Esophagus (tissue), 2 donors: ENCODE measurements around the gene CFAP65. TPM values are rescaled to one million over a fixed set of nuclear protein-coding genes. Genes with fewer than 3 reads are reported as not detected.

ENCODE experiments used
- H3K27ac ChIP-seq, 2 donors: one replicate each; pipeline ENCODE4 v1.5.1; 2013; ENCODE audit warnings: low read depth in 2 of 2, mild to moderate bottlenecking in 2 of 2, inconsistent platforms in 1 of 2, low read length in 1 of 2, moderate library complexity in 1 of 2
- H3K27me3 ChIP-seq, 2 donors: one replicate each; pipeline ENCODE4 v1.6.1; 2013; ENCODE audit warnings: low read length in 2 of 2, control low read depth in 1 of 2, mild to moderate bottlenecking in 1 of 2; ENCODE audit not compliant: insufficient read depth in 2 of 2, control insufficient read depth in 1 of 2
- H3K36me3 ChIP-seq, 2 donors: one replicate each; pipeline ENCODE4 v1.6.1; 2013; ENCODE audit warnings: low read length in 1 of 2; ENCODE audit not compliant: control insufficient read depth in 2 of 2, insufficient read depth in 2 of 2
- H3K4me1 ChIP-seq, 2 donors: one replicate each; pipeline ENCODE4 v1.6.1; 2013; ENCODE audit warnings: low read length in 1 of 2; ENCODE audit not compliant: control insufficient read depth in 2 of 2, insufficient read depth in 2 of 2
- H3K4me3 ChIP-seq, 2 donors: one replicate each; pipeline ENCODE4 v1.5.1; 2013; ENCODE audit warnings: low read length in 2 of 2, mild to moderate bottlenecking in 2 of 2, low read depth in 1 of 2, moderate library complexity in 1 of 2
- H3K9me3 ChIP-seq, 2 donors: one replicate each; pipeline ENCODE4 v1.6.1; 2013; ENCODE audit warnings: mild to moderate bottlenecking in 2 of 2, low read depth in 1 of 2, low read length in 1 of 2, moderate library complexity in 1 of 2; ENCODE audit not compliant: control insufficient read depth in 2 of 2, insufficient read depth in 1 of 2
- WGBS, 2 donors: extraction: QIAGEN DNeasy Blood & Tissue Kit; methylation state at CpG; one replicate each; pipeline ENCODE4 v1.1.7; 2013; 5-methylcytosine and 5-hydroxymethylcytosine counted together
- polyA plus RNA-seq, 2 donors: library from polyadenylated mRNA; stranded (reverse); fragments of 200-250 nt; gene quantifications; one replicate each; pipeline ENCODE4 v1.2.3, GENCODE V29; 2013
- donor health status: healthy with polysubstance abuse.
- donor health status: Bipolar disorder and iron deficiency.

Gene CFAP65
- polyA plus RNA-seq, 2 donors: 0.01 TPM; not detected in 1

DNA sequence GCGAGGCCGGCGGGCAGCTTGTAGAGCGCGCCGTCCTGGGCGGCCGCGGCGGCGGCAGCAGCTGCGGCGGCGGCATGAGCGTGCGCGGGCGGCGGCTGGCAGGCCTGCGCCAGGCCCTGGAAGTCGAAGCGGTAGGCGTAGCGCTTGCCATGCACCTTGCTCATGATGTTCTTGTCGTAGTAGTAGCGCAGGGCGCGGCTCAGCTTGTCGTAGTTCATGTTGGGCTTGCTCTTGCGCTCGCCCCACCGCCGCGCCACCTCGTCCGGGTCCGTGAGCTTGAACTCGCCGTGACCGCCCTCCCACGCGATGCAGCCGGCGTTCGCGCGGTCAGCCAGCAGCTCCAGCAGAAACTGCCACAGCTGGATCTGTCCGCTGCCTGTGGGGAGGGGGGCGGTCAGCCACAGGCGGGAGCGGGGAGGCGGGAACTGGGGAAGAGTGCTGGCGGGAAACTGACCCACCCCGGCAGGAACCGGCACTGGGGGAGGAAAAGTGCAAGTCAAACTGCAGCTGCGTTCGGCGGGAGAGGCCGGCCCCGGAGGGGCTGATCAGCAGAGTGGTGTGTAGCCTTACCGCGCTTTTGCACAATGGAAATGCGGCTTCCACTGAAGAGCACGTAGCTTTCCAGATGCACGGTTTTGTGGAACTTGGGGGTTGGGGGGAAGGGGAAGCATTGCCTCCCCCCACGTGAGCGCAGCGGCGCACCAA, 59.3 kb downstream of the CFAP65 start:
- 1 to 2% methylated on average over 67 to 69 of the region's 69 CpGs for WGBS, 2 donors
- peaks cover 13 to 14% of the 10 kb centered on the region in 2 donors for H3K4me1 ChIP-seq
- H3K27ac ChIP-seq: no peak overlapping the region
- H3K36me3 ChIP-seq: no peaks in the 10 kb centered on the region
- H3K9me3 ChIP-seq: peaks cover 0 to 2% of the 10 kb centered on the region in 2 donors
- H3K4me3 ChIP-seq: peak overlapping the region; percentile 31 to 32
- peaks cover 9 to 44% of the 10 kb centered on the region in 2 donors for H3K27me3 ChIP-seq

DNA sequence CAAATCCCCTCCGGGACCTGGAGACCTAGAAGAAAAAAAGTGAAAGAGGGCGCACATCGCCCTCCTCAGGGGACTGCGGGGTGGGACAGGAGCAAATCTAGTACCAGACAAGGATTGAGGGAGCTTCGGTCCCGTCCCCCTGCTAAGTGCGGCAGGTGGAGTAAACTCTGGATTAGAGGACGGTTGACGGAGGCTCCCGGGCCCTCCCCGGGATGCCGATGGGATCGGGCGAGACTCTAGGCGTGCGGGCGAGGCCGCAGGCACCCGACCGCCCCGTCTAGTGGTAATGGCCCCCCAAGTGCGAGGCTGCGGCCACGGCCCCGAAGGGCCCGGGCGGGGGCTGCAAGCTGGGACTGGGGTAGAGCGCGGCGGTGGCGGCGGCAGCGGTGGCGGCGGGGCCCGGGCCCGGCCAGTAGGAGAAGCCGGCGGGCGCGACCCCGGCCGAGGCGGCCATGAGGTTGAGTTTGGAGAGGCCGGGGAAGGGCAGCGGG, 59.9 kb downstream of the CFAP65 start:
- H3K4me1 ChIP-seq: peaks cover 13 to 14% of the 10 kb centered on the region in 2 donors
- H3K9me3 ChIP-seq: peaks cover 0 to 2% of the 10 kb centered on the region in 2 donors
- peaks cover 6 to 41% of the 10 kb centered on the region in 2 donors for H3K27me3 ChIP-seq
- 2 to 3% methylated on average over 32 to 46 of the region's 46 CpGs for WGBS, 2 donors
- H3K27ac ChIP-seq: no peak overlapping the region
- peak overlapping the region in 1 of 2 donors; percentile 31 for H3K4me3 ChIP-seq
- no peaks in the 10 kb centered on the region for H3K36me3 ChIP-seq

- 6 to 7% methylated on average over 18 to 26 of the region's 26 CpGs for WGBS, 2 donors
- H3K27me3 ChIP-seq: peaks cover 3 to 36% of the 10 kb centered on the region in 2 donors
- H3K4me1 ChIP-seq: peaks cover 13 to 14% of the 10 kb centered on the region in 2 donors
- no peak overlapping the region for H3K27ac ChIP-seq
- no peak overlapping the region for H3K4me3 ChIP-seq
- peaks cover 0 to 2% of the 10 kb centered on the region in 2 donors for H3K9me3 ChIP-seq
- H3K36me3 ChIP-seq: no peaks in the 10 kb centered on the region
These were observed 60.5 kb downstream of the CFAP65 start for GRCh38 chr2:218980735-218981389.

- 3 to 4% methylated on average over 39 of the region's 39 CpGs for WGBS, 2 donors
These were observed 61.2 kb downstream of the CFAP65 start for GRCh38 chr2:218979846-218980734.

DNA sequence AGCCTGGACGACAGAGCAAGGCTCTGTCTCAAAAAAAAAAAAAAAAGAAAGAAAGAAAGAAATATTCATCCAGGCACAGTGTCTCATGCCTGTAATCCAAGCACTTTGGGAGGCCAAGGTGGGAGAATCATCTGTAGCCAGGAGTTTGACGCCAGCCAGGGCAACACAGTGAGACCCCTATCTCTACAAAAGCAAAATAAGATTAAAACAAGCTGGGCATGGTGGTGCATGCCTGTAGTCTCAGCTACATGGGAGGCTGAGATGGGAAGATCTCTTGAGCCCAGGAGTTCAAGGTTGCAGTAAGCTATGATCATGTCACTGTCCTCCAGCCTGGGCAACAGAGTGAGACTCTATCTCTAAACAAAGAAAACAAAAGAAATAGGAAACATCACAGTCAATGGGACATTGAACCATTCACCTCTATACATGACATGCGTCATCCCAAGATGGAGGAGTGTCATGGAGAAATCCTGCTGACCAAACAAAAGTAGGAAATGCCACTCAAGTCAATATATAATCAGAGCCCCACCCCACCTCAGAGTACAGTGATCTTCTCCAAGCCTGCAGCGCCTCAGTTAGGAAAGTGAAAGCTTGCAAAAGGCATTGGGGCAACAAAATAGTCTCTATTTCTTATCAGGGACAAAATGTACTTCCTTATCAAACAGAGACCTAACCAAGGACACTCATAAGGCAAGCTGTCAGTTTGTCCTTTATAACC, 66.1 kb downstream of the CFAP65 start:
- Histone ChIP-seq H3K36me3 (no peaks in the 10 kb centered on the region), H3K4me3 (no peak overlapping the region), H3K4me1 (no peaks in the 10 kb centered on the region), H3K9me3 (no peaks in the 10 kb centered on the region), H3K27ac (no peak overlapping the region), H3K27me3 (no peaks in the 10 kb centered on the region)
- 59 to 70% methylated on average over 4 of the region's 4 CpGs for WGBS, 2 donors

More at GRCh38 chr2:218979846-218980734, 61.2 kb downstream of the CFAP65 start:
- H3K27ac ChIP-seq: no peak overlapping the region
- no peak overlapping the region for H3K4me3 ChIP-seq
- H3K4me1 ChIP-seq: peaks cover 13 to 14% of the 10 kb centered on the region in 2 donors
- H3K36me3 ChIP-seq: no peaks in the 10 kb centered on the region
- H3K9me3 ChIP-seq: peaks cover 0 to 2% of the 10 kb centered on the region in 2 donors
- peaks cover 0 to 29% of the 10 kb centered on the region in 2 donors for H3K27me3 ChIP-seq

DNA sequence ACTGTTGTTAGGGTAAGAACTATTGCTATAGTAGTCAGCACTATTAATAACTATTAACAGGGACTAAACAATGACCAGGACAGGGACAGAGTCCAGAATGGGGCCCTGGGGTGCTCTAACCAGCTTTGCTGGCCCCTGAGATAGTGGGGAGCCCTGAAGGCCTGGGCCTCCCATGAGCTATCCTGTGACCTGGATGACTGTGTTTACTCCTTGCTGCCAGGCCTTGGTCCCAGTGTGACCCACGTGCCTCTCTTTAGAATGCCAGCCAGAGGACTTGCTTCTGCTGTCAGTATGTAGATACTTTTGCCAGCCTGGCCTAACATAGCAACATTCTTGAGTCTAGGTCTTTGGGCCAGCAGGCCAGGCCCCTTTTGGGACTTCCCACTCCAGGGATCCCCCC, 70.4 kb downstream of the CFAP65 start:
- H3K27ac ChIP-seq: no peak overlapping the region
- H3K27me3 ChIP-seq: peaks cover 0 to 4% of the 10 kb centered on the region in 2 donors
- no peaks in the 10 kb centered on the region for H3K4me1 ChIP-seq
- H3K36me3 ChIP-seq: no peaks in the 10 kb centered on the region
- H3K9me3 ChIP-seq: no peaks in the 10 kb centered on the region
- WGBS, 2 donors: 19 to 20% methylated on average over 1 of the region's 1 CpG
- H3K4me3 ChIP-seq: no peak overlapping the region

- 32 to 41% methylated on average over 5 of the region's 5 CpGs for WGBS, 2 donors
- Histone ChIP-seq H3K4me1 (peaks cover 5 to 21% of the 10 kb centered on the region in 2 donors), H3K27me3 (peaks cover 10 to 33% of the 10 kb centered on the region in 2 donors), H3K4me3 (no peak overlapping the region), H3K36me3 (no peaks in the 10 kb centered on the region), H3K9me3 (peaks cover 0 to 5% of the 10 kb centered on the region in 2 donors), H3K27ac (no peak overlapping the region)
These were observed 77.1 kb downstream of the CFAP65 start for GRCh38 chr2:218964041-218964771.

DNA sequence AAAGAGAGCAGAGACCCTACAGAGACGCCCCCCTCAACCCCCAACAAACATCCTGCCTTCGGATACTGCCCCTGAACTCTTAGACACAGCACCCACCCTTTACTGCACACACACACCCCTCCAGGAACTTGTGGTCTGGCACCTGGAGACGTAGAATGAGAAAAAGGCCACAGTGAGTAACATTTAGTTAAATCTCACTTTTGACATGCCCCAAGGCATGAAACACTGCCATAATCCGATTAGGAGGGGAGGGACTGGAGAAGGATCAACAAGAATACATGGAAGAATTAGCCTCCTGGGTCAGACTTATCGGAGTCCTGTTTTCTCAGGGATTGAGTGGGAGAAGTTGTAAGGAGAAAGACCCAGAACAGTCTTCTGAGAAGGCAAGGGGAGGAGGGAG, 77.7 kb downstream of the CFAP65 start:
- Histone ChIP-seq H3K4me1 (peaks cover 6 to 21% of the 10 kb centered on the region in 2 donors), H3K27me3 (peaks cover 10 to 34% of the 10 kb centered on the region in 2 donors), H3K27ac (no peak overlapping the region), H3K9me3 (peaks cover 0 to 5% of the 10 kb centered on the region in 2 donors), H3K4me3 (no peak overlapping the region), H3K36me3 (no peaks in the 10 kb centered on the region)
- WGBS, 2 donors: 8 to 13% methylated on average over 5 of the region's 5 CpGs
